ENCODE data around the gene ACBD3.
A peak's percentile ranks its signal among the peaks of the same experiment; 100 is the strongest.
"Not testable (repeated sequence)": the region's sequence is repeated elsewhere in the genome, so short reads cannot be mapped to it uniquely, and the experiment has no call there.

ACBD3 gene

DNA sequence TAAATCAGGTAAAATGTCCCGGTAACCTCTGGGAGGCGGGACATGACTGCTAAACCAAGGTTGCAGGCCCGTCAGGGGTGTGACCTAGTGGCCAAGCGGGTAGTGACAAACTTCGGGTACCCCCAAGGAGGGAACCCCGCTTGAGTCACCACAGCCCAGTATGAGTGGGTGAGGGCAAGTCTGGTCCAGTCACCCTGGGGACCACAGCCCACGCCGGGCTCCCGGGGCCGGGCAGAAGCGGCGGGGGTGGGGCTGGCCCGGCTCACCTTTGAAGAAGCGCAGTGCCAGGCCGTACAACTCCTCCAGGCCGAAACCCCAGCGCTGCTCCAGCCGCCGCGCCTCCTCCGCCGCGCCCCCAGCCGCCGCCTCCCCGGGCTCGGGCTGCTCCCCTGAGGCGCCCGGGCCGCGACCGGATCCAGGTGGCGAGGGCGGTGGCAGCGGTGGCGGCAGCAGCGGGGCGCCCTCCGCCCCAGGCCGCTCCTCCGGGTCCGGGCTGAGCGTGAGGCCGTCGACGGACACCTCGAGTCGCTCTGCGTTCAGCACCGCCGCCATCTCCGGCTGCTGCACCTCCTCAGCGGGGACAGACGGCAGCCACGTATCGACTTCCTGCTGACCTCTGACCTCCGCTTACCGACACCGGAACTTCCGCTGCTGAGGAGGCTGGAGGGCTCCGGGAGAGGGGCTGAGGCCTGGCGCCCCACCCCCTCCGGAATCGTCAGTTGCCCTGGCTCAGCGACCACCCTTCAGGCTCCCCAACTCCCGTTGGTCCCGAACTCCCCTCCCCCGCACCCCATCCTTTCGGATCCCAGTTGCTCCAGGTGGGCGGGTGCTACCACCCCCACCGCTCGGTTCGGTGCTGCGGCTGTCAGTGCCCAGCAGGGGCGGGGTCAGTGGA is at the start of gene ACBD3:
Gene ACBD3 (minus strand): TSS at position 618 of the 895 bp plus-strand sequence. CDS start 66 bp downstream, at position 552.
- peak; percentile 81 to 85 for DNase-seq

DNA sequence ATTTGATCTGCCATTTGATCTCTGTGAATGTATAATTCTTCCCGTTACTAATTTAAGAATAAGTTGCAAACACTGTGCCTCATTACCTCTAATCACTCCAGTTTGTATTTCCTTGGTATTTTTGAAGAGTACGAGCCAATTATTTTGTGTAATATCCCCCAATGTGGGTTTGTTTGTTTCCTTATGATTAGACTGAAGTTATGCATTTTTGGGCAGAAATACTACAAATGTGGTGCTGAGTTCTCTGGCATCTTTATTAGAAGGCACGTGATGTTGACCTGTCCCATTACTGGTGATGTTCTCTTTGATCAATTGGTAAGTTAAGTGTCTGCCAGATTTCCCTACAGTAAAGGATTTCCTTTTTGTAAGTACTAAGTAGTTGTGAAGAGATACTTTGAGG is 47.3 kb upstream of the ACBD3 start:
- no peak for DNase-seq

- DNase-seq = no peak
Measured at GRCh38 chr1:226233293-226233692, 46.8 kb upstream of the ACBD3 start.

DNA sequence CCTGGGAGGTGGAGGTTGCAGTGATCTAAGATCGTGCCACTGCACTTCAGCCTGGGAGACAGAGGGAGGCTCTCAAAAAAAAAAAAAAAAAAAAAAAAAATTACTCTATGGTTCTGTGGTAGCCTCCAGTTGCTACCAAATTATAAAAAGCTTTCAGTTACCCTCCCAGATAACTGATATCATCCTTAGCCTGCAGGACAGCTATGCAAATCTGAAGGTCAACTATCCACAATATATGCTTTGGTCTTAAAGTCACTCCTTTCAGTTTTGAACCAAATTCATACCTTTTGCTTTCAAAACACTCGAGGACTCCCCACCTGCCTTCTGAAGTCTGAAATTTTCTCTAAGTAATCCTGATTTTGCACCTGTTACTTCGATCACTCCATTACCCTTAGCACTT is 40.1 kb upstream of the ACBD3 start:
- DNase-seq = no peak

DNA sequence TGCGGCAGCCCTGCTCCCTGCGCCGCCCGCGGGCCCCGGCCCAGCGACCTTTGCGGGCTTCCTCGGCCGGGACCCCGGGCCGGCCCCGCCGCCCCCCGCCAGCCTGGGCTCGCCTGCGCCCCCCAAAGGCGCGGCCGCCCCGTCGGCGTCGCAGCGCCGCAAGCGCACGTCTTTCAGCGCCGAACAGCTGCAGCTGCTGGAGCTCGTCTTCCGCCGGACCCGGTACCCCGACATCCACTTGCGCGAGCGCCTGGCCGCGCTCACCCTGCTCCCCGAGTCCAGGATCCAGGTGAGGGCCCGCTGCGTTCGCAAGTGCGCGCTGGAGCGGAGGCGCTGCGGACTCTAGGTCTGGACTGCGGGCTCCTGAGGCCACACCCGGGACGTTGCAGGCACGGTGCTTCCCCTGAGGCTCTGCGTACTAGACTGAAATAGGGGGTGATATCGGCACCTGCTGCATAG is 37.3 kb upstream of the ACBD3 start:
- DNase-seq = no peak

DNA sequence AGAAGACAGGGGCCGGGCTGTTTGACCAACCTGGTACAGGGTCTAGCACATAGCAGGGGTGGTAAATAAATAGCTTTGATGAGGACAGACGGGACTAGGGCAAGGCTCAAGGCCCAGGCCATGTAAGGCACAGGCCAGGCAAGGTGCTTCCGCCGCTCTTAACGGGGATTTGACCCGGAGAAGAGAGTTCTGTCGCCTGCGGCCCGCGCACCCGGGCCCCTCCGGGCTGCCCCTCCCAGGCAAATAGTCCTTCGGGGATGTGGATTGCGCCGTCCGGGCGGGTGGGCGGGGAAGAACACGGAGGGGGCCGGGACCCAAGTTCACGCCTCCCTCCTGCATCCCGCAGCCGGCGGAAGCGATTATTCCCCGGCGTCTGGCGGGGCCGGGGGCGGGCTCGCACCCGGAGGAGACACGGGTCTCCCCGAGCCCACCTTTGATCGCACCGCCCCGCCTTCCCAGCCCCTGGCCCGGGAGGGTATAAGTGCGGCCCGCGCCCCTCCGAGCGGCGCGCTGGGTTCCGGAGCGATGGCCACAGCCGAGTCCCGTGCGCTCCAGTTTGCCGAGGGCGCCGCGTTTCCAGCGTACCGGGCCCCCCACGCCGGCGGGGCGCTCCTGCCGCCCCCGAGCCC is 36.7 kb upstream of the ACBD3 start, which contains the start of gene MIXL1:
Gene MIXL1 (plus strand): TSS at position 508 of the 629 bp plus-strand sequence. CDS start 18 bp downstream, at position 526.
- DNase-seq = no peak

DNA sequence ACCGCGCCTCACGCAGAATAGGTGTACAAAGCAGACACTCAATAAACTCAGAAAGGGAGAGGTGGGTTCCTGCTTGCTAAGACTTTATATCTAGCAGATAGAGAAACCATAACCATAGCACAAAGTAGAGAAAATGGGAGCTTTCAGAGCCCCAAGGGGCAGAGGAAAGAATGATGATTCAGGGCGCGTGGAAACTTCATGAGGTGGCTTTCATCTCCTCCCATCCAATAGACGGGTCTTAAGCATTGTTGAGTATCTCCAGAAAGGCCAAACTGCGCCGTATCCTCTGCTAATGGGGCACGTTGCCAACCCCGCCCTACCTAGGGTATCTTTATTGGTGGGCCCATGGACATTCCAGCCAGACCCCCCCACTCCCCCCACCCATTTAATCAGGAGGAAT is 36.1 kb upstream of the ACBD3 start:
- DNase-seq = no peak

DNA sequence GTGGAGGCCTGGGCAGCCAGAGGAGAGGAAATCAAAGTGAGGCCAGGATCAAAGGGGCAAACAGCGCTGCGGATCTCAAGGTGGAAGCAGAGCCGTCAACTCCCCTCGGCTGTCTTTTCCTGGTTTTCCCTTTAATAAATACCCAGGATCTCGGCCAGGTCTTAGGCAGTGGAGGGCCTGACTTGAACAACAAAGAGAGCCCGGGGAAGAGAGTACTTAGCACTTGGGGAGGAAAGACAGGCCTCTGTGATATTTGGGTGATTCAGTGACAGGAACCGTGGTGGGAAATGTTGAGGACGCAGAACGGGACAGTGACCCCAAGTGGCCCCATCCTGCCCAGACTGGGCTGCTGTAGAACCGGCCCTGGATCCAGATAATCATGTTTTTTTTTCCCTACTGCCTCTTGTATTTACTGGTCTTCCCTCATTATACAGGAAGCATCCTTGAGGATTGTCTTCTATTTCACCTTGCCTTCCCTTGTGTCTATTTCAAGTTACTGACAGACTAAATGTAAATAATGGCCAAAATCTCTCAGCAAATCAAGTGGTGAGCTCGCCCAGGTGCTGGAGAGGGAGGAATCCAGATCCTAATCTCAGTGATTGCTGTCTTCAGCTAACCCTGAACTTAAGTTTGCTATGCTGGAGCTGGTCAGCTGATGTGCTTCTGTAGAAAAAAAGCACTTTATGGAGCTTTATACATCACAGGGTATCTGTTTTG is 34.1 kb upstream of the ACBD3 start:
- no peak for DNase-seq

- no peak for DNase-seq
Measured at GRCh38 chr1:226217273-226217672, 30.7 kb upstream of the ACBD3 start.

- no peak for DNase-seq
Measured at GRCh38 chr1:226216056-226216455, 29.5 kb upstream of the ACBD3 start.

GRCh38 chr1:226215239-226215638 is 28.7 kb upstream of the ACBD3 start:
- DNase-seq = no peak

- DNase-seq = no peak
Measured at GRCh38 chr1:226212545-226212944, 26.0 kb upstream of the ACBD3 start.

- no peak for DNase-seq
Measured at GRCh38 chr1:226211181-226211821, 24.8 kb upstream of the ACBD3 start.

DNA sequence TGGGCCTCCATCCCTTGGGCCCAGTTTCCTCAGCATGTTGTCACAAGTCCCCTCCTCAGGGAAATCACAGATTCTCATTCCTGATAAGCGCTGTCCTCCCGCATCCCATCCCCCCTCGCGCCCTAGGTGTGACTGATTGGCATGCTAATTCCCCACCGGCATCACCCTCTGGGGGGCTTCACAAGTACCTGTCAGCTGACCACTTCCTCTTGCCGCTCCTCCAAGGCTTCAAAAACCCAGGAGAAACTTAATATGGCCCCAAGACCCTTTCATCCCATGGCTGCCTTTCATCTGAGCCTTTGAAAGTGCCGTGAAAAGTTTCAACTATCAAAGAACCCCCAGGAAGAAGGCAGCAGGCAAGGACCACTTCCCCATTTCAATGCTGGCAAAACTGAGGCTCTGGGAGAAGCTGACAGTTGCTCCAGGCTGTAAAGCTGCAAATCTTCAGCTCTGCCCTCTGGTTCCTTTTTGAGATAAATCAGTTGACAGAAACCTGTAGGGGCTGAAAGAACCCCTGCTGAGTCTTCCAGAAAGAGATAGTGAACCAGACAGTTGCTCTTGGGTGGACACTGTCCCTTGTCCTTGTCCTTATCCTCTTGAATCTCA is 24.1 kb upstream of the ACBD3 start:
- no peak for DNase-seq

GRCh38 chr1:226209307-226210059 is 22.9 kb upstream of the ACBD3 start:
- DNase-seq = no peak

GRCh38 chr1:226207048-226207447 is 20.5 kb upstream of the ACBD3 start:
- DNase-seq = no peak

- DNase-seq = no peak
Measured at GRCh38 chr1:226204198-226204597, 17.7 kb upstream of the ACBD3 start.

DNA sequence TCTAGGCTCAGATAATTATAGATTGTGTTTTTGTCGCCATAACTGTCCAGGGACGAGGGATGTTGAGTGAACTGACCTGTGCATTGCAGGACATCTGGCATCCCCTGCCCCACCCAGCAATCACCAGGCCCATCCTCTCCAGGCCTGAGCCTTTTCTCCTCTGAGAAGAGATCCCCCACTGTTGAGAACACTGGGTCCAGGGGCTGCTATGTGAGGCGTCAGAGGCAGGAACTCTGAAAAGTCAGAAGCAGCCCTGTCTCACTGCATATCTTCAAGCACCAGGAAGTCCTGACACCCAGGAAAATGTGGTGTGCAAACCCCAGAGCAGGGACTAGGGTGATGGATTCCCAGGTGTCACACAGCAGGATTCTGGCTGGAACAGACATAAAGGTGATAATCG is 17.1 kb upstream of the ACBD3 start:
- no peak for DNase-seq

GRCh38 chr1:226203240-226203639 is 16.7 kb upstream of the ACBD3 start:
- no peak for DNase-seq

GRCh38 chr1:226202666-226203065 is 16.1 kb upstream of the ACBD3 start:
- not testable (repeated sequence) for DNase-seq

- DNase-seq = no peak
Measured at GRCh38 chr1:226202246-226202645, 15.7 kb upstream of the ACBD3 start.

Measured in AML-193 (cell line).